Activated naive CD4-positive, alpha-beta T cell (primary cell): Measurements from ENCODE around the gene OR2A1.
"Not testable (repeated sequence)": the region's sequence is repeated elsewhere in the genome, so short reads cannot be mapped to it uniquely, and the experiment has no call there.

Source experiments
- DNase-seq, 4 experiments: peaks; one replicate each; lab custom pipeline; 2025; lab: John Stamatoyannopoulos, UW

The OR2A1 gene

GRCh38 chr7:144311872-144312469, at the start of gene OR2A1:
Gene OR2A1 (plus strand): TSS chr7:144312419. CDS start chr7:144318125, 5,706 bp downstream.
- DNase-seq: not testable (repeated sequence)

GRCh38 chr7:144264692-144265091, 47.5 kb upstream of the OR2A1 start, which contains the start of gene OR2A7:
Gene OR2A7 (minus strand): TSS chr7:144264792. CDS start chr7:144259628, 5,164 bp downstream.
- not testable (repeated sequence) for DNase-seq

DNA sequence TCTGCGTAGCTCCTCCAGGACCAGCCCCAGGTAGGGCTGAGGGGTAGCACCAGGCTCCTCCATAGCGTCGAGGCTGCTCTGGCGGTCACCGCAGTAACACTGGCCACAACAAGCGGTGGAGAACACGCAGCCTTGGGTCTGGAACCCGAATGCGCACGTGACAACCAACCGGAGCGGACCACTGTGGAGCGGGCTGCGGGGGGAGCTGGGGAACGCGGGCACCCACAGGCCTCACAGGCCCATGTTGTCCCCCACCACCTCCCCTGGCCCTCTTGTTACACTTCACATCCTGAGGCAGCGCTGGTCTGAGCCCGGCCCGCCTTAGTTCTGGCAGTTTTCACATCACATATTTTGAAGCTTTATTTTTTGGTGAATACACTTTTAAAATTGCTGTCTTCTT, 43.0 kb upstream of the OR2A1 start, which contains the start of gene CTAGE8:
Gene CTAGE8 (minus strand): TSS at position 101 of the 400 bp plus-strand sequence. CDS start 38 bp downstream, at position 63.
- not testable (repeated sequence) for DNase-seq

DNA sequence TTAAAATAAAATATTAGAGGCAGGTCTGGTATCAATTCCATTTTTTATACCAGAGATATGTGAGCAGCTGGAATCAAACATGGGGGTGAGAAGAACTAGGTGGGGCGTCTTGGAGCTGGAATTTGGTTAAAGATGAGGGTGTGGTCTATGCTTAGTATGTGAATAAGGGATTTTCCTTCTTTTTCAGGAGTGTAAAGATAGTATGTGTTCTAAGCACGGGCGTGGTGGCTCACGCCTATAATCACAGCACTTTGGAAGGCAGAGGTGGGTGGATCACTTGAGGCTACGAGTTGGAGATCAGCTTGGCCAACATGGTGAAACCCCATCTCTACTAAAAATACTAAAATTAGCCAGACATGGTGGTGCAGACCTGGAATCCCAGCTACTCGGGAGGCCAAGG, 36.9 kb upstream of the OR2A1 start:
- not testable (repeated sequence) for DNase-seq

DNA sequence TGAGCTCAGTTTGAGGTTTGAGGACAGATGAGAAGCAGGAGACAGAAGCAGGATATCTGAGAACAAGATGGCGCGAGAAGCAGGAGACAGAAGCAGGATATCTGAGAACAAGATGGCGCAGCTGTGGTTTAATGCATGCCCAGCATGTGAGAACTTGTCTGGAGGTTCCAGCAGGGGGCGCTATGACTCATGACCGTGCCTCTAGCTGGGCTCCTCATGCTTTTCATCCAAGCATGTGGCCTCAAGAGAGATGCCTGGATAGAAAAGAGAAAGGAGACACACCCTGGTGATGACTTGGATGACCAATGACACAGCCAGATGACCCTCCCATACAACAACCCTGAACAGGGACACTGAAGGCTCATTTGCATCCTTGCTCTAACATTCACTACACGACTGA, 32.2 kb upstream of the OR2A1 start:
- not testable (repeated sequence) for DNase-seq

GRCh38 chr7:144281981-144282380, 30.2 kb upstream of the OR2A1 start:
- DNase-seq: not testable (repeated sequence)

DNA sequence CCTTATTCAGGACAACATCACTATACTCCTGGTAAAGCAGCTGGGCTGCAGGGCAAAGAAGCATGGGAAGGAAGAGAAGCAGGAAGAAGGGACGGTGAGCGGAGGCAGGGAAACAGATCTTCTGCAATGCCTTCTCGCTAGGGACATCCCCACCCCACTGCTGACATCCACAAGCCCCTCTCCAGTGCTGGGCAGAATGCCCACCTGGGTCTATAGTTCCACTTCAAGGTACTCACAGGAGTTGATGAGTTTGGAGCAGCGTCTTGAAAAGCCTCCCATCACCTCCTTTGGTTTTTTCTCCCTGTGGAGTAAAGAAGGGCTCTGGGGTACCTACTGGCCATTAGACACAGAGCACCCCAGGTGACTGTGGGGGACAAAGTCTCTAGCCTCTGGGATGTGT, 29.7 kb upstream of the OR2A1 start:
- DNase-seq: not testable (repeated sequence)

GRCh38 chr7:144283716-144284115, 28.5 kb upstream of the OR2A1 start:
- not testable (repeated sequence) for DNase-seq

GRCh38 chr7:144287171-144287784, 24.9 kb upstream of the OR2A1 start:
- not testable (repeated sequence) for DNase-seq

DNA sequence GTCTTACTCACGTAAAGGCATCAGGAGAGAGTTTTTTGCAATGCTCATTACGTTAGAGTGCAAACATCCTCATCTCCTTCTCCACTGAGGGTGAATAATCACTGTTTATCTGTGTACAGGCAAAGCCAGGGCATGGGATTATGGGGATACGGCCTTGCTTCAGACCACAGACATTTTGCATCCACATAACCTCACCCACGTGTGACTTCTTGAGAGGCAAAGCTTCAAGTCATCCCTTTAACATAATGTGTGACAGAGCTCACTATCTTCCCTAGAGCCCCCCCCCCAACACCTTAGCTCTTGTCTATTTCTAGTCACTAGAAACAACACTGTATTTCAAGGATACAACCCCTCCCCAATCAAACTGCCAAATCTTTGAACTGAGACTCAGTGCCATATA, 20.6 kb upstream of the OR2A1 start:
- DNase-seq: not testable (repeated sequence)

- DNase-seq: not testable (repeated sequence)
Measured at GRCh38 chr7:144292384-144293161, 19.6 kb upstream of the OR2A1 start.

DNA sequence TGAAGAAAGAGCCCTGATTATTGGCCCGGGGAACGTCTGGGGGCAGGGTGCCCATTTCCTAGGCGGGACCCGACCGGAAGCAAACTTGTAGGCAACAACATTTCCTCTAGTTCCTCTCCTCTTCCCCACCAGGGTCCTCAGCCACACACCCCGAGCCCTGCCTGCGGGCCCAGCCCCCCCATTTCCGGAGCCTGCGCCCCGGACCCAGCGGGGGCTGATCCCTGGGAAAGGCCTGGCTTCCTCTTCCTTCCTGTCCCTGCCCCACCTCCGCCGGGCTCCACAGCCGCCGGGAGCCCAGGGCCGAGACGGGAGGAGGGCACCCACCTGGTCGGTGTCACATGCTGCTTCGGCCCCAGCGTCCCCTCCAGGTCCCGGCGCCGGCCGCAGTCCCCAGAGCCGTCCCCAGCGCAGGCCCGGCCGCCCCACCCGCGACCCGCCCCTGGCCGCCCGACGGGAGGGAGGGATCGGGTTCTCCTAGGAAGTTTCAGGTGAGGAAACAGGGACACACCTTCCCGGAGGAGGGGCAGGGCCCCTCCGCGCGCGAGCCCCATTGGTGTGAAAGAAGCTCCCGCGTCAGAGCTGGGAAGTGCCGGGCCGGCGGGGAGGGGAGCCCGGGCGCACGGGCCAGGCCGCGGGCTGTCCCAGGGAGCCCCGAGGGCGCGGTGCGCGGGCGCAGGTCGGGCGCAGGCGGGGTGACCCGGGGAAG, 18.3 kb upstream of the OR2A1 start:
- DNase-seq: not testable (repeated sequence)

DNA sequence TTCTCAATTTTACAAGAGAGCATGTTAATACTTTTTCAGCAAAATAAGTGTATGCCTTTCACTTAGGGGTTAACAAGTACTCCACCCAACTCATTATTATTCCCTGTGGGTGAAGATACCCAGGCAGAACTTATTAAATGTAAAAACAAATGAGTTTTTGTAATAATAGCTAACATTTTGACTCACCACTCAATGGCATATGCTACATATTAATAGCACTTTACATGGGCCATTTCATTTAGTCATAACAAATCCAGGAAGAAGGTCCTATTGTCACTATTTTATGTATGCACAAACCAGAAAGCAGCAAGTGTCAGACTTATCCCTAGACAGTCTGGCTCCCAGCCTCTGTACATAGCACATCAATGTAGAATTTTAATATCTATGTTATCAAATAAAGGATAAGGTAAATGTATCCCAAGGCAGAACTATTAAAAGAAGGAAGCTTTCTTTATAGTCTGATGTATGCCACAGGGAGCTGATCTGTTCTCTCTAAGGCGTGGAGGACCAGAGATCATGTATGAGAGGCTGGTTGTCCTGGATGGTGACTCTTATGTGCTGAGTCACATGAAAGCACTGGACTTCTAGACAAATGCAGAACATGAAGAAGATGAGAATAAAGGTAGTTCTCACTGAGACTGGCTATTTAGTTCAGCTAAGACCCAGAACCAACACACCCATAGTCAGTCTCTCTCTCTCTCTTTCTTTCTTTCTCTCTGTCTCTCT, 9.5 kb upstream of the OR2A1 start:
- DNase-seq: not testable (repeated sequence)

- not testable (repeated sequence) for DNase-seq
Measured at GRCh38 chr7:144303607-144304006, 8.6 kb upstream of the OR2A1 start.

- DNase-seq: not testable (repeated sequence)
Measured at GRCh38 chr7:144305156-144305555, 7.1 kb upstream of the OR2A1 start.

DNA sequence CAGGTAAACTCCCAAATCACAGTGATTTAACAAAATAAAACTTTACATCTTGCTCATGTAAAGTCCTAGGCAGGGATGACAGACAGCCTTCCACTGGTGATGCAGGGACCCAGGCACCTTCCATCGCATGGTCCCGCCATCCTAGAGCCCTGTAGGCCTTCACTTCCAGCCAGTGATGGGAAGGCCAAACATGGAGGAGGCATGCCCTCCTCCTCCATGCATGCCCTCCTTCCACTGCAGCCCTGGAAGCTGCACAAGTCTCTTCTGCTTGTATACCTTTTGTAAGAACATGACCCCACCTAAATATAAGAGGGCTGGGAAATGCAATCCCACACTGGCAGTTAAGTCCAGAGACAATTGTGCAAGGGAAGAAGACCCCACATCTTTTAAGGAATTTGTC, 2.5 kb upstream of the OR2A1 start:
- not testable (repeated sequence) for DNase-seq

DNA sequence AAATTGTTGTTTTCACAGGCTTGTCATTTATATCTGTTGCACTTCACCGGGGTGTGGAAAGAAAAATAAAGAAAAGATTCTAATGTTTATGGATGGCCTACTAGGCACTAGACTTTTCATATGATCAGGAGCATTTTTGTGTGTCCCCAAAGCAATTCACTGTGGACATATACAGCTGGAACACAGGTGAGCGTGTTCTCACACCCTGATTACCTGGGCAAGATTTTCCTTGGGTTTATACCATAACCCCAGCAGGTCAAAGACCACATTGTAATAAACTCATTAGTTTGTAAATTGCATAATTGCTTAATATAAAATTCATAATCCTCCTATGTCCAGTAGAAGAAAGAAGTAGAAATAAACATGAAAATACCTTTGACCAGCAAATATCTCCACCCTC, 1.0 kb upstream of the OR2A1 start:
- not testable (repeated sequence) for DNase-seq

DNA sequence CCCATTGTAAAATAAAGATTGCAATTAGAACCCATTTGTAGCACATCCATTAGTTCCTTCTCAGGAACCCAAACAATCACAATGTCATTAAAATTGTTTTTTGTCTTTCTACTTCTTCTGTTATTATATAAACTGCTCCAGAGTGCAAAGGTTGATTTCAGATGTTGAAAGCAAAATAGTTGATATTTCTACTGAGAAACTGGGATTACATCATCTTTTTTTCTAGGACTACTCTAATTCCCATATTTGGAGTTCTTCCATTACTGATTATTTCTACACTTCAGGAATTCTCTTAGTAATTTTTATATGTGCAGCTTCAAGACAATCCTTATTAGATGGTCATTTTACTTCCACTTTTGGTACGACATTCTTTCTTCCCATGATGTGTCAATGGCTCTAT, 5.3 kb downstream of the OR2A1 start:
- DNase-seq: not testable (repeated sequence)

- not testable (repeated sequence) for DNase-seq
Measured at GRCh38 chr7:144319547-144319946, 7.3 kb downstream of the OR2A1 start.

GRCh38 chr7:144321677-144322206, 9.5 kb downstream of the OR2A1 start:
- not testable (repeated sequence) for DNase-seq

DNA sequence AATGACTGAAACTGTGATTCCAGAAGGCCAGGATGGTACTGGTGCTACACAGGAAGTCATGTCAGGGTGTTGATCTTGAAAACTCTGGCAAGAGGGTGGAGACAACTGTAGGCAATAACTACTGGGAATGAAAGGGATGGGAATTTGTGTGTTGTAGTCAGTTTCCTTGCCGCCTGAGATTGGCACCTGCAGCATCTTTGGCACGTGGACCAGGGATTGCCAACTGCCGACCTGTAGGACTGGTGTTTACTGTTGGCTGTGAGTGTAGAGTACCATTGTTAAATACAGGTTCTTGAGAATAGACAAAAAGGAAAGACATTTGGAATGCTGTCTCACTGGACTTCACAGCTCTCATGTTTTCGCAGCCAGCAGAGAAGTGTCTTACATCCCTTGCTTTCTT, 11.1 kb downstream of the OR2A1 start:
- DNase-seq: not testable (repeated sequence)
